Measurements from ENCODE around the gene TRPC3.

- TF ChIP-seq YY1 (IDR thresholded peaks at IDR 0.05; ENCODE audit: insufficient read depth, insufficient read length) (no peak), SUZ12 (IDR thresholded peaks at IDR 0.05; ENCODE audit: extremely low read depth, insufficient read depth, insufficient read length) (no peak)
These were observed 22.0 kb upstream of the TRPC3 start for GRCh38 chr4:121973816-121974215.
